ENCODE data around the gene MADD. TPM values are rescaled to one million over a fixed set of nuclear protein-coding genes. Genes with fewer than 3 reads are reported as not detected.
A peak's percentile ranks its signal among the peaks of the same experiment; 100 is the strongest.

The MADD gene
- total RNA-seq, 1 donor, result 23.7 TPM

DNA sequence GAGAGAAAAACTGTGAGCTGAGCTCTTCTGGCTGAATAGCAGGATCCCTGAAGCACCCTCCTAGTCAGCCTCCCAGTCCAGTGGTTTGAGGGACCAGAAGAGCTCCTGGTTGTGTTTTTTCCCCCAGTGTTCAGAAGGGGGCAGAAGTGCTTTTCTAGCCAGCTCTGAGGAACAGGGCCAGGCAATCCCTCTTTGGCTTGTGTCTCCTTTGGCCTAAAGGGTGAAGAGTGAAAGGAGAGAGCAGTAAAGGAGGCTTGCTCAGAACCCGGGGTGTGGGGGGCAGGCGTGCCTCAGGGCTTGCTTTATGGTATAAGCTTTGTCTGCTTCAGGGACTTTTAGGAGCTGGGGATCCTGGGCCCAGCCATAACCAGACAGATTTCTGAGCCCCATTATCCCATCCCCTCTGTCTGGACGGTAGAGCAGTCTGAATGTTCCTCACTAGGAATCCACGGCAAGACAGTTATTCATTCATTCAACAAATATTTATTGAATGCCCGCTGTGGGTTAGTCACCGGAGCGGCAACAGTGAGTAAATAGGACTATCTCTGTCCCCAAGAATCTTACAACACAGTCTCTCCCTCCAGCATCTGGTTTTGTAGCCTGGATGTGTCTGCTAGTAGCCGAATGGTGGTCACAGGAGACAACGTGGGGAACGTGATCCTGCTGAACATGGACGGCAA lies 35.8 kb upstream of the MADD start:
- peak; percentile 74 for DNase-seq (ENCODE audit: low read depth)
- TF ChIP-seq, protein P1, sequence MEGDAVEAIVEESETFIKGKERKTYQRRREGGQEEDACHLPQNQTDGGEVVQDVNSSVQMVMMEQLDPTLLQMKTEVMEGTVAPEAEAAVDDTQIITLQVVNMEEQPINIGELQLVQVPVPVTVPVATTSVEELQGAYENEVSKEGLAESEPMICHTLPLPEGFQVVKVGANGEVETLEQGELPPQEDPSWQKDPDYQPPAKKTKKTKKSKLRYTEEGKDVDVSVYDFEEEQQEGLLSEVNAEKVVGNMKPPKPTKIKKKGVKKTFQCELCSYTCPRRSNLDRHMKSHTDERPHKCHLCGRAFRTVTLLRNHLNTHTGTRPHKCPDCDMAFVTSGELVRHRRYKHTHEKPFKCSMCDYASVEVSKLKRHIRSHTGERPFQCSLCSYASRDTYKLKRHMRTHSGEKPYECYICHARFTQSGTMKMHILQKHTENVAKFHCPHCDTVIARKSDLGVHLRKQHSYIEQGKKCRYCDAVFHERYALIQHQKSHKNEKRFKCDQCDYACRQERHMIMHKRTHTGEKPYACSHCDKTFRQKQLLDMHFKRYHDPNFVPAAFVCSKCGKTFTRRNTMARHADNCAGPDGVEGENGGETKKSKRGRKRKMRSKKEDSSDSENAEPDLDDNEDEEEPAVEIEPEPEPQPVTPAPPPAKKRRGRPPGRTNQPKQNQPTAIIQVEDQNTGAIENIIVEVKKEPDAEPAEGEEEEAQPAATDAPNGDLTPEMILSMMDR (IDR thresholded peaks at IDR 0.05; ENCODE audit: insufficient read depth, low read length), result peak; percentile 56
- H3K4me3 ChIP-seq (ENCODE audit: low read depth, low read length), result no peak overlapping the region

DNA sequence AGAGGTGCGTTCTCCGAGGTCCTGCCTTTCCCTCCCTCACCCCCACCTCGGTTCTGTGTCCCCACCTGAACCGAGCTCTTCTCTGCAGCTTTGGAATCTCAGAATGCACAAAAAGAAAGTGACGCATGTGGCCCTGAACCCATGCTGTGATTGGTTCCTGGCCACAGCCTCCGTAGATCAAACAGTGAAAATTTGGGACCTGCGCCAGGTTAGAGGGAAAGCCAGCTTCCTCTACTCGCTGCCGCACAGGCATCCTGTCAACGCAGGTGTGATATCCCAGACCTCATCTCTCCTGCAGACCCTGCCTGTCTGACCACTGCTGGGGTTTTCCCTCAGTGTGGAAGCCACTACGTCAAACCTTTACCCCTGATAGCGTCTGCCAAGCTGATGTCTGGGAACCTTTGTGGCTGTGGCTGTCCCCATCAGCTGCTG lies 35.2 kb upstream of the MADD start:
- DNase-seq (ENCODE audit: low read depth), result no peak
- TF ChIP-seq, protein P1 (IDR thresholded peaks at IDR 0.05; ENCODE audit: insufficient read depth, low read length), result no peak
- no peak overlapping the region for H3K4me3 ChIP-seq (ENCODE audit: low read depth, low read length)

DNA sequence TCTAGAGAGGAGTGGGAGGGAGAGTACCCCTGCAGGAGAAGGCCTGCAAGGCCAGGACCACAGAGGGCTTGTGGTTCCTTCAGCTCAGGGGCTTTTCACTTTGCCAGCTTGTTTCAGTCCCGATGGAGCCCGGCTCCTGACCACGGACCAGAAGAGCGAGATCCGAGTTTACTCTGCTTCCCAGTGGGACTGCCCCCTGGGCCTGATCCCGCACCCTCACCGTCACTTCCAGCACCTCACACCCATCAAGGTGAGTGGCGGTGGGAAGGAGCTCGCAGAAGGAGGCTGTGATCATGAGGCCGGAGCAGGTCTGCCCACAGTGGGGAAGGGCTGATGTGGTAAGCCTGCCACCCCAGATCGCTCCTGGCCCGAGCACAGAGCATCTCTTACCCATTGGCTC lies 34.8 kb upstream of the MADD start:
- DNase-seq (ENCODE audit: low read depth), result no peak
- TF ChIP-seq, protein P1 (IDR thresholded peaks at IDR 0.05; ENCODE audit: insufficient read depth, low read length), result no peak
- no peak overlapping the region for H3K4me3 ChIP-seq (ENCODE audit: low read depth, low read length)

DNA sequence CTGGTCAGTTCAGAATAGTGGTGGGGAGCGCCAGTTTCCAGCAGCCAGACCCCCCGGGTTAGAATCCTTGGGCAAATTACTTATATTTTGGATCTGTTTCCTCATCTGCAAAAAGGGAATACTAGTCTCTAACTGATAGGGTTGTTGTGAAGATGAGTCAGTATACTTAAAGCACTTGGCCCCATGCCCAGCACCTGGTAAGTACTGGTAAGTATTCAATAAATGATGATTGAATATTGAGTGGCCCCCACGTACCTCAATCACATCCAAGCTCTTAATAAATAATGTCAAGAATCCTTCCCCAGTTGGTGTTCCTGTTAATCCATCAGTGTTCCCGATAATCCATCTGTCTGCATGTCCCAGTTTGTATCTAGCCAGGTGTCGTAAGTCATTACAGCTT lies 33.5 kb upstream of the MADD start:
- TF ChIP-seq, protein P1 (IDR thresholded peaks at IDR 0.05; ENCODE audit: insufficient read depth, low read length), result no peak
- DNase-seq (ENCODE audit: low read depth), result peak; percentile 25
- H3K4me3 ChIP-seq (ENCODE audit: low read depth, low read length), result no peak overlapping the region

DNA sequence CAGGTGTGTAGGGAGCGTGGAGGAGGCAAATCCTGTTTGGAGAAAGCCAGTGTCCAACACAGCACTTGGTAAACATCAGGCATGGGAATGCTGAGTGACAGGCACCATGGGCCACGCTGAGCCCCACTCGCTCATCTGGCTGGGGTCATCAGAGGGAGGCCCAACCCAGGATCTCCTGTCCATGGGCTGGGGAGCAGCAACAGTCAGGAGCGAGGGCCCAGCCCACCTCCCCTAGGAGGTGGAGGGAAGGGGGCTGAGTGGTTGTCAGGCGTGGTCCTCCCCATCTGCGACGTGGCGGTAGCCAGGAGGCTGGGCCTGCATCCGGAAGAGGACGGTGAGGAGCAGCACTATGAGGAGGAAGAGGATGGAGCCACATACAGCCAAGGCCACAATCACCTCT lies 30.1 kb upstream of the MADD start:
- DNase-seq (ENCODE audit: low read depth), result no peak
- TF ChIP-seq, protein P1 (IDR thresholded peaks at IDR 0.05; ENCODE audit: insufficient read depth, low read length), result no peak
- H3K4me3 ChIP-seq (ENCODE audit: low read depth, low read length), result no peak overlapping the region

DNA sequence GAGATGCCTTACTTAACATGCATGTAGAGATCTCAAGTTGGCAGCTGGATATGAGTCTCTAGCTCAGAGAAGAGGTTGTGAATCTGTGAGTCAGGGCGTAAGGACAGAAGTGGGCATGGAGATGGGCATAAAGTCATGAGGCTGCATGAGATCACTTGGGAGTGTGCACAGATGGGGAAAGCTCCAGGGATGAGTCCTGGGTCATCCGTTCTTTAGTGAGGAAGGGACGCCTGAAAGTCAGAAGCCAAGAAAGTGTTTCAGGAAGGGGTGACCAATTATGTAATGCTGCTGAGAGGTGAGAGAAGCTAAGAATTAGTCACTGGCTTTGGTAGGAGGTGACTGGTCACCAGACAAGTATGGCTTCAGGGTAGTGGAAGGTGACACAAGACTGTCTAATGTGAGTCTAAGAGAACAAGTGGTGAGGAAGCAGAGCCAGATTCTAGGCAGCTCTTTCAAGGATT lies 28.1 kb upstream of the MADD start:
- TF ChIP-seq, protein P1 (IDR thresholded peaks at IDR 0.05; ENCODE audit: insufficient read depth, low read length), result no peak
- H3K4me3 ChIP-seq (ENCODE audit: low read depth, low read length), result no peak overlapping the region
- DNase-seq (ENCODE audit: low read depth), result no peak
